SJCRH30 (cell line): ENCODE measurements around the gene EPB41. TPM values are rescaled to one million over a fixed set of nuclear protein-coding genes. Genes with fewer than 3 reads are reported as not detected.
A peak's percentile ranks its signal among the peaks of the same experiment; 100 is the strongest.
"Not testable (repeated sequence)": the region's sequence is repeated elsewhere in the genome, so short reads cannot be mapped to it uniquely, and the experiment has no call there.

ENCODE experiments used
- DNase-seq, 2 experiments: peaks; one replicate each; pipeline ENCODE4 v3.0.0-alpha.2; 2015 to 2020
- H3K27ac ChIP-seq: fragments of 250-450 bp; sonication (Bioruptor Pico); 2 replicates; pipeline ENCODE4 v1.5.1; 2020; ENCODE audit warnings: mild to moderate bottlenecking, moderate library complexity
- H3K27me3 ChIP-seq: fragments of 250-450 bp; sonication (Bioruptor Pico); 2 replicates; pipeline ENCODE4 v1.5.1; 2020; ENCODE audit warnings: mild to moderate bottlenecking, moderate library complexity
- H3K36me3 ChIP-seq: fragments of 250-450 bp; sonication (Bioruptor Pico); 2 replicates; pipeline ENCODE4 v1.5.1; 2020; ENCODE audit warnings: mild to moderate bottlenecking, moderate library complexity
- H3K4me1 ChIP-seq: fragments of 250-450 bp; sonication (Bioruptor Pico); 2 replicates; pipeline ENCODE4 v1.5.1; 2020; ENCODE audit warnings: mild to moderate bottlenecking, moderate library complexity
- H3K4me3 ChIP-seq: fragments of 250-450 bp; sonication (Bioruptor Pico); 2 replicates; pipeline ENCODE4 v1.5.1; 2020; ENCODE audit warnings: mild to moderate bottlenecking, moderate library complexity
- H3K9me3 ChIP-seq: fragments of 250-450 bp; sonication (Bioruptor Pico); replicated peaks from 2 replicates; pipeline ENCODE4 v1.5.1; 2020; ENCODE audit warnings: mild to moderate bottlenecking, moderate library complexity
- total RNA-seq: library from RNA; depleted of rRNA; stranded (reverse); fragments of >200 nt; shearing (Covaris generic); gene quantifications from 2 replicates; pipeline ENCODE4 v1.2.3, GENCODE V29; 2014

The EPB41 gene
- total RNA-seq, 1 experiment from 2014 or later, result 67.1 TPM

- Histone ChIP-seq H3K27ac (no peak overlapping the region), H3K9me3 (0 out of 2 replicates have a peak, but pooled peaks cover 4% of the 10 kb centered on the region), H3K4me3 (no peak overlapping the region), H3K27me3 (no peaks in the 10 kb centered on the region), H3K4me1 (peaks cover under 1% of the 10 kb centered on the region; the same call in 1 of the 2 replicates), H3K36me3 (no peaks in the 10 kb centered on the region; the same call in 1 of the 2 replicates)
- no peak for DNase-seq
These were observed 180.1 kb downstream of the EPB41 start for GRCh38 chr1:29094433-29094832.

- H3K27ac ChIP-seq, result no peak overlapping the region
- 0 out of 2 replicates have a peak, but pooled peaks cover 4% of the 10 kb centered on the region for H3K9me3 ChIP-seq
- DNase-seq, result no peak
- no peak overlapping the region for H3K4me3 ChIP-seq
- peaks cover 6% of the 10 kb centered on the region; the same call in 1 of the 2 replicates for H3K4me1 ChIP-seq
- H3K27me3 ChIP-seq, result no peaks in the 10 kb centered on the region
- H3K36me3 ChIP-seq, result no peaks in the 10 kb centered on the region; the same call in 1 of the 2 replicates
These were observed 180.6 kb downstream of the EPB41 start for GRCh38 chr1:29094954-29095353.

GRCh38 chr1:29096231-29096886 lies 182.0 kb downstream of the EPB41 start:
- Histone ChIP-seq H3K36me3 (no peaks in the 10 kb centered on the region; the same call in 1 of the 2 replicates), H3K27me3 (no peaks in the 10 kb centered on the region), H3K27ac (no peak overlapping the region), H3K4me3 (no peak overlapping the region), H3K4me1 (peaks cover 7% of the 10 kb centered on the region; the same call in 1 of the 2 replicates), H3K9me3 (0 out of 2 replicates have a peak, but pooled peaks cover 4% of the 10 kb centered on the region)
- DNase-seq, result no peak

- no peak overlapping the region for H3K4me3 ChIP-seq
- H3K27ac ChIP-seq, result peak overlapping the region; percentile 66
- H3K4me1 ChIP-seq, result peaks cover 7% of the 10 kb centered on the region; the same call in 1 of the 2 replicates
- H3K36me3 ChIP-seq, result no peaks in the 10 kb centered on the region
- H3K9me3 ChIP-seq, result no peaks in the 10 kb centered on the region
- H3K27me3 ChIP-seq, result no peaks in the 10 kb centered on the region
- peak; percentile 67 to 76 for DNase-seq
These were observed 184.9 kb downstream of the EPB41 start for GRCh38 chr1:29099286-29099685.

GRCh38 chr1:29100487-29100886 lies 186.1 kb downstream of the EPB41 start:
- Histone ChIP-seq H3K36me3 (no peaks in the 10 kb centered on the region), H3K9me3 (no peaks in the 10 kb centered on the region), H3K27ac (no peak overlapping the region), H3K4me1 (peaks cover 7% of the 10 kb centered on the region; the same call in 1 of the 2 replicates), H3K4me3 (no peak overlapping the region), H3K27me3 (no peaks in the 10 kb centered on the region)
- DNase-seq, result no peak

- Histone ChIP-seq H3K27ac (peak overlapping the region; percentile 49; the same call in 1 of the 2 replicates), H3K36me3 (no peaks in the 10 kb centered on the region), H3K4me3 (no peak overlapping the region), H3K4me1 (peaks cover 7% of the 10 kb centered on the region), H3K27me3 (no peaks in the 10 kb centered on the region), H3K9me3 (no peaks in the 10 kb centered on the region)
- DNase-seq, result peak; percentile 81 to 84
These were observed 191.5 kb downstream of the EPB41 start for GRCh38 chr1:29105822-29106221.

- H3K27me3 ChIP-seq, H3K36me3 ChIP-seq, DNase-seq, H3K4me1 ChIP-seq, H3K9me3 ChIP-seq, H3K4me3 ChIP-seq, H3K27ac ChIP-seq: not testable (repeated sequence)
These were observed 193.7 kb downstream of the EPB41 start for GRCh38 chr1:29108041-29108440.

GRCh38 chr1:29112705-29113412 lies 198.5 kb downstream of the EPB41 start:
- no peaks in the 10 kb centered on the region for H3K27me3 ChIP-seq
- H3K36me3 ChIP-seq, result peaks cover 8% of the 10 kb centered on the region; the same call in 1 of the 2 replicates

GRCh38 chr1:29113413-29114117 lies 199.2 kb downstream of the EPB41 start:
- no peaks in the 10 kb centered on the region for H3K27me3 ChIP-seq
- no peaks in the 10 kb centered on the region for H3K9me3 ChIP-seq
- no peak for DNase-seq
- no peak overlapping the region for H3K4me3 ChIP-seq
- H3K27ac ChIP-seq, result no peak overlapping the region
- no peaks in the 10 kb centered on the region for H3K4me1 ChIP-seq
- H3K36me3 ChIP-seq, result peaks cover 8% of the 10 kb centered on the region; the same call in 1 of the 2 replicates

More at GRCh38 chr1:29112705-29113412, 198.5 kb downstream of the EPB41 start:
- Histone ChIP-seq H3K4me1 (no peaks in the 10 kb centered on the region), H3K4me3 (no peak overlapping the region), H3K27ac (no peak overlapping the region), H3K9me3 (no peaks in the 10 kb centered on the region)
- no peak for DNase-seq

GRCh38 chr1:29114654-29115053 lies 200.3 kb downstream of the EPB41 start:
- Histone ChIP-seq H3K27me3 (no peaks in the 10 kb centered on the region), H3K36me3 (peaks cover 8% of the 10 kb centered on the region; the same call in 1 of the 2 replicates), H3K4me3 (no peak overlapping the region), H3K27ac (no peak overlapping the region), H3K4me1 (no peaks in the 10 kb centered on the region), H3K9me3 (no peaks in the 10 kb centered on the region)
- DNase-seq, result no peak

- Histone ChIP-seq H3K4me3 (no peak overlapping the region), H3K9me3 (no peaks in the 10 kb centered on the region), H3K27ac (no peak overlapping the region), H3K36me3 (peaks cover 8% of the 10 kb centered on the region; the same call in 1 of the 2 replicates), H3K27me3 (no peaks in the 10 kb centered on the region), H3K4me1 (no peaks in the 10 kb centered on the region)
- no peak for DNase-seq
These were observed 203.0 kb downstream of the EPB41 start for GRCh38 chr1:29117381-29117780.

- Histone ChIP-seq H3K27me3 (no peaks in the 10 kb centered on the region), H3K27ac (no peak overlapping the region), H3K36me3 (peaks cover 8% of the 10 kb centered on the region; the same call in 1 of the 2 replicates), H3K4me3 (no peak overlapping the region), H3K9me3 (0 out of 2 replicates have a peak, but pooled peaks cover 2% of the 10 kb centered on the region), H3K4me1 (no peaks in the 10 kb centered on the region)
- DNase-seq, result no peak
These were observed 205.0 kb downstream of the EPB41 start for GRCh38 chr1:29119121-29119929.

- H3K4me3 ChIP-seq, result no peak overlapping the region
- DNase-seq, result no peak
- H3K27me3 ChIP-seq, result no peaks in the 10 kb centered on the region
- H3K4me1 ChIP-seq, result no peaks in the 10 kb centered on the region
- H3K36me3 ChIP-seq, result peaks cover 8% of the 10 kb centered on the region; the same call in 1 of the 2 replicates
- H3K27ac ChIP-seq, result no peak overlapping the region
- 0 out of 2 replicates have a peak, but pooled peaks cover 2% of the 10 kb centered on the region for H3K9me3 ChIP-seq
These were observed 206.0 kb downstream of the EPB41 start for GRCh38 chr1:29120367-29120766.

GRCh38 chr1:29120947-29121485 lies 206.6 kb downstream of the EPB41 start:
- no peak for DNase-seq
- Histone ChIP-seq H3K27me3 (no peaks in the 10 kb centered on the region), H3K4me1 (no peaks in the 10 kb centered on the region), H3K9me3 (0 out of 2 replicates have a peak, but pooled peaks cover 2% of the 10 kb centered on the region), H3K36me3 (peaks cover 5% of the 10 kb centered on the region; the same call in 1 of the 2 replicates), H3K4me3 (no peak overlapping the region), H3K27ac (no peak overlapping the region)
